ENCODE data around the gene DAD1.
A peak's percentile ranks its signal among the peaks of the same experiment; 100 is the strongest.

Gene DAD1

GRCh38 chr14:22552001-22552826, 36.8 kb downstream of the DAD1 start (continued):
- TF ChIP-seq, protein P1, sequence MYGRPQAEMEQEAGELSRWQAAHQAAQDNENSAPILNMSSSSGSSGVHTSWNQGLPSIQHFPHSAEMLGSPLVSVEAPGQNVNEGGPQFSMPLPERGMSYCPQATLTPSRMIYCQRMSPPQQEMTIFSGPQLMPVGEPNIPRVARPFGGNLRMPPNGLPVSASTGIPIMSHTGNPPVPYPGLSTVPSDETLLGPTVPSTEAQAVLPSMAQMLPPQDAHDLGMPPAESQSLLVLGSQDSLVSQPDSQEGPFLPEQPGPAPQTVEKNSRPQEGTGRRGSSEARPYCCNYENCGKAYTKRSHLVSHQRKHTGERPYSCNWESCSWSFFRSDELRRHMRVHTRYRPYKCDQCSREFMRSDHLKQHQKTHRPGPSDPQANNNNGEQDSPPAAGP (tag by site-specific recombination; IDR thresholded peaks at IDR 0.05), result no peak

GRCh38 chr14:22551605-22551997, 37.4 kb downstream of the DAD1 start:
- ChIA-PET POLR2A (no interaction called here), CTCF (interaction anchor here (0.7 kb wide), 2 partner anchors 50 to 261 kb away, joined by 3 to 6 read pairs; no protein-coding TSS in a partner anchor)
- Histone ChIP-seq H3K4me1 (ENCODE audit: control insufficient read depth, insufficient read depth, low read length) (no peaks in the 10 kb centered on the region), H3K36me3 (ENCODE audit: control insufficient read depth in 2 of 2, insufficient read depth in 1 of 2, low read length in 2 of 2) (no peaks in the 10 kb centered on the region), H3K27ac (ENCODE audit: extremely low read depth, low read depth, low read length) (no peak overlapping the region), H3K4me3 (ENCODE audit: low read depth, low read length) (no peak overlapping the region), H3K9me3 (ENCODE audit: control insufficient read depth, insufficient read depth, low read depth, low read length) (no peaks in the 10 kb centered on the region)
- TF ChIP-seq HOXD13 (CRISPR knock-in tag; IDR thresholded peaks at IDR 0.05; ENCODE audit: borderline replicate concordance) (no peak), ZNF623 (tag by site-specific recombination; IDR thresholded peaks at IDR 0.05) (no peak), ZNF324 (tag by site-specific recombination; IDR thresholded peaks at IDR 0.05) (no peak), ZNF561 (tag by site-specific recombination; IDR thresholded peaks at IDR 0.05; ENCODE audit: borderline replicate concordance) (no peak)
- TF ChIP-seq, protein P2, sequence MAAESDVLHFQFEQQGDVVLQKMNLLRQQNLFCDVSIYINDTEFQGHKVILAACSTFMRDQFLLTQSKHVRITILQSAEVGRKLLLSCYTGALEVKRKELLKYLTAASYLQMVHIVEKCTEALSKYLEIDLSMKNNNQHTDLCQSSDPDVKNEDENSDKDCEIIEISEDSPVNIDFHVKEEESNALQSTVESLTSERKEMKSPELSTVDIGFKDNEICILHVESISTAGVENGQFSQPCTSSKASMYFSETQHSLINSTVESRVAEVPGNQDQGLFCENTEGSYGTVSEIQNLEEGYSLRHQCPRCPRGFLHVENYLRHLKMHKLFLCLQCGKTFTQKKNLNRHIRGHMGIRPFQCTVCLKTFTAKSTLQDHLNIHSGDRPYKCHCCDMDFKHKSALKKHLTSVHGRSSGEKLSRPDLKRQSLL (tag by site-specific recombination; IDR thresholded peaks at IDR 0.05), result 0 out of 2 replicates have a peak, but pooled peaks have one; percentile 34

- Histone ChIP-seq H3K27ac (ENCODE audit: extremely low read depth, low read depth, low read length) (no peak overlapping the region), H3K4me1 (ENCODE audit: control insufficient read depth, insufficient read depth, low read length) (no peaks in the 10 kb centered on the region), H3K4me3 (ENCODE audit: low read depth, low read length) (no peak overlapping the region), H3K9me3 (ENCODE audit: control insufficient read depth, insufficient read depth, low read depth, low read length) (no peaks in the 10 kb centered on the region), H3K36me3 (ENCODE audit: control insufficient read depth in 2 of 2, insufficient read depth in 1 of 2, low read length in 2 of 2) (no peaks in the 10 kb centered on the region)
- ChIA-PET CTCF (interaction anchor here (0.5 to 1.2 kb wide), 4 partner anchors 10 to 304 kb away, joined by 3 to 5 read pairs (median 4); no protein-coding TSS in a partner anchor), POLR2A (no interaction called here)
- TF ChIP-seq, protein P3, sequence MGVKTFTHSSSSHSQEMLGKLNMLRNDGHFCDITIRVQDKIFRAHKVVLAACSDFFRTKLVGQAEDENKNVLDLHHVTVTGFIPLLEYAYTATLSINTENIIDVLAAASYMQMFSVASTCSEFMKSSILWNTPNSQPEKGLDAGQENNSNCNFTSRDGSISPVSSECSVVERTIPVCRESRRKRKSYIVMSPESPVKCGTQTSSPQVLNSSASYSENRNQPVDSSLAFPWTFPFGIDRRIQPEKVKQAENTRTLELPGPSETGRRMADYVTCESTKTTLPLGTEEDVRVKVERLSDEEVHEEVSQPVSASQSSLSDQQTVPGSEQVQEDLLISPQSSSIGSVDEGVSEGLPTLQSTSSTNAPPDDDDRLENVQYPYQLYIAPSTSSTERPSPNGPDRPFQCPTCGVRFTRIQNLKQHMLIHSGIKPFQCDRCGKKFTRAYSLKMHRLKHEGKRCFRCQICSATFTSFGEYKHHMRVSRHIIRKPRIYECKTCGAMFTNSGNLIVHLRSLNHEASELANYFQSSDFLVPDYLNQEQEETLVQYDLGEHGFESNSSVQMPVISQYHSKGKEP (tag by site-specific recombination; IDR thresholded peaks at IDR 0.05), result peak; percentile 70
- TF ChIP-seq, protein P4, sequence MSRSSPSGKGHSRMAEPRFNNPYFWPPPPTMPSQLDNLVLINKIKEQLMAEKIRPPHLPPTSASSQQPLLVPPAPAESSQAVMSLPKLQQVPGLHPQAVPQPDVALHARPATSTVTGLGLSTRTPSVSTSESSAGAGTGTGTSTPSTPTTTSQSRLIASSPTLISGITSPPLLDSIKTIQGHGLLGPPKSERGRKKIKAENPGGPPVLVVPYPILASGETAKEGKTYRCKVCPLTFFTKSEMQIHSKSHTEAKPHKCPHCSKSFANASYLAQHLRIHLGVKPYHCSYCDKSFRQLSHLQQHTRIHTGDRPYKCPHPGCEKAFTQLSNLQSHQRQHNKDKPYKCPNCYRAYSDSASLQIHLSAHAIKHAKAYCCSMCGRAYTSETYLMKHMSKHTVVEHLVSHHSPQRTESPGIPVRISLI (tag by site-specific recombination; IDR thresholded peaks at IDR 0.05), result no peak
- no peak for TF ChIP-seq ZNF561 (tag by site-specific recombination; IDR thresholded peaks at IDR 0.05; ENCODE audit: borderline replicate concordance)
These were observed 38.9 kb downstream of the DAD1 start for GRCh38 chr14:22549981-22550673.

GRCh38 chr14:22549324-22549962, 39.6 kb downstream of the DAD1 start:
- CTCF ChIA-PET, result interaction anchor here (0.5 to 1.2 kb wide), 3 partner anchors 10 to 294 kb away, joined by 3 to 5 read pairs (median 5); no protein-coding TSS in a partner anchor
- Histone ChIP-seq H3K4me3 (ENCODE audit: low read depth, low read length) (no peak overlapping the region), H3K27ac (ENCODE audit: extremely low read depth, low read depth, low read length) (no peak overlapping the region), H3K4me1 (ENCODE audit: control insufficient read depth, insufficient read depth, low read length) (no peaks in the 10 kb centered on the region), H3K9me3 (ENCODE audit: control insufficient read depth, insufficient read depth, low read depth, low read length) (no peaks in the 10 kb centered on the region), H3K36me3 (ENCODE audit: control insufficient read depth in 2 of 2, insufficient read depth in 1 of 2, low read length in 2 of 2) (no peaks in the 10 kb centered on the region)
- POLR2A ChIA-PET, result no interaction called here
- TF ChIP-seq, protein P5, sequence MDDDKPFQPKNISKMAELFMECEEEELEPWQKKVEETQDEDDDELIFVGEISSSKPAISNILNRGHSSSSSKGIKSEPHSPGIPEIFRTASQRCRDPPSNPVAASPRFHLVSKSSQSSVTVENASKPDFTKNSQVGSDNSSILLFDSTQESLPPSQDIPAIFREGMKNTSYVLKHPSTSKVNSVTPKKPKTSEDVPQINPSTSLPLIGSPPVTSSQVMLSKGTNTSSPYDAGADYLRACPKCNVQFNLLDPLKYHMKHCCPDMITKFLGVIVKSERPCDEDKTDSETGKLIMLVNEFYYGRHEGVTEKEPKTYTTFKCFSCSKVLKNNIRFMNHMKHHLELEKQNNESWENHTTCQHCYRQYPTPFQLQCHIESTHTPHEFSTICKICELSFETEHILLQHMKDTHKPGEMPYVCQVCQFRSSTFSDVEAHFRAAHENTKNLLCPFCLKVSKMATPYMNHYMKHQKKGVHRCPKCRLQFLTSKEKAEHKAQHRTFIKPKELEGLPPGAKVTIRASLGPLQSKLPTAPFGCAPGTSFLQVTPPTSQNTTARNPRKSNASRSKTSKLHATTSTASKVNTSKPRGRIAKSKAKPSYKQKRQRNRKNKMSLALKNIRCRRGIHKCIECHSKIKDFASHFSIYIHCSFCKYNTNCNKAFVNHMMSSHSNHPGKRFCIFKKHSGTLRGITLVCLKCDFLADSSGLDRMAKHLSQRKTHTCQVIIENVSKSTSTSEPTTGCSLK (tag by site-specific recombination; IDR thresholded peaks at IDR 0.05), result no peak
- TF ChIP-seq PRDM10 (tag by site-specific recombination; IDR thresholded peaks at IDR 0.05), result no peak
- no peak for TF ChIP-seq EGR2 (tag by site-specific recombination; IDR thresholded peaks at IDR 0.05; ENCODE audit: low read depth)
- no peak for TF ChIP-seq ZNF558 (tag by site-specific recombination; IDR thresholded peaks at IDR 0.05)
